Activated naive CD4-positive, alpha-beta T cell treated with anti-CD3 and anti-CD28 coated beads, Interleukin-2, amount 50 U/mL, for 24 hours (primary cell): ENCODE results near the gene MAPK12.
A peak's percentile ranks its signal among the peaks of the same experiment; 100 is the strongest.
"Not testable (repeated sequence)": the region's sequence is repeated elsewhere in the genome, so short reads cannot be mapped to it uniquely, and the experiment has no call there.

ENCODE experiments used
- H3K27ac Mint-ChIP-seq: one replicate; pipeline ENCODE4 v1.8.0; 2021; ENCODE audit warnings: mild to moderate bottlenecking, mixed read lengths
- H3K27me3 Mint-ChIP-seq: one replicate; pipeline ENCODE4 v1.8.0; 2021; ENCODE audit warnings: mixed read lengths
- H3K36me3 Mint-ChIP-seq: one replicate; pipeline ENCODE4 v1.8.0; 2021; ENCODE audit warnings: mixed read lengths
- H3K4me1 Mint-ChIP-seq: one replicate; pipeline ENCODE4 v1.8.0; 2021; ENCODE audit warnings: mixed read lengths
- H3K4me3 Mint-ChIP-seq: one replicate; pipeline ENCODE4 v1.8.0; 2021; ENCODE audit warnings: mild to moderate bottlenecking, mixed read lengths
- H3K9me3 Mint-ChIP-seq: one replicate; pipeline ENCODE4 v1.8.0; 2021; ENCODE audit warnings: mixed read lengths

MAPK12 gene

DNA sequence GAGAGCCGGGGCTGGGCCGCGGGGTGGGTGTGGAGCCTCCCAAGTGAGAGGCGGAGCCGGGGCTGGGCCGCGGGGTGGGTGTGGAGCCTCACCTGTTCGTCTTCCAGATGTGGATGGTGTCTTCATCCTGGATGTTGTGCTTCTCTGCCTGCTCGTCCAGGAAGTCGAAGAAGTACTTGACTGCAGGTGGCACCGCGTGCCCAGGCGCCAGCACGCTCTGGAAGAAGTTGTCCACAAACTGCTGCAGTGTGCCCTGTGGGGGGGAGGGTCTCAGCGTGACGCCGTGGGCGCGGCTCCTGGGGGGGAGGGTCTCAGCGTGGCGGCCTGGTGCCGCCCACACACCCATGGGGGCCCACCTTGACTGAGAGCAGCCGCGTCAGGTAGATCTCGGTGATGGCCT, 16.3 kb upstream of the MAPK12 start:
- Mint-ChIP-seq H3K4me3 (no peak overlapping the region), H3K27ac (no peak overlapping the region), H3K36me3 (no peaks in the 10 kb centered on the region), H3K9me3 (no peaks in the 10 kb centered on the region), H3K27me3 (no peaks in the 10 kb centered on the region), H3K4me1 (peaks cover 6% of the 10 kb centered on the region)

DNA sequence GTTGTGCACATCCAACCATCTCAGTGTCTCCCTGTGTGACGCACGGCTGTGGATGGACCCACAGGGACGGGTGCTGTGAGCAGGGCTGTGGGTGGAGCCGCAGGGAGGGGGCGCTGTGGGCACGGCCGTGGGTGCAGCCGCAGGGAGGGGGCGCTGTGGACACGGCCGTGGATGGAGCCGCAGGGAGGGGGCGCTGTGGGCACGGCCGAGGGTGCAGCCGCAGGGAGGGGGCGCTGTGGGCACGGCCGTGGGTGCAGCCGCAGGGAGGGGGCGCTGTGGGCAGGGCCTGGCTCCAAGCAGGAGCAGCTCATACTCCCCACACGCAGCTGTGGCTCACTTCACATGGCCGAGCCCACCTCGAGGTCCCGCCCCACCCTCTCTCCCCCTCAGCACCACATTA, 14.7 kb upstream of the MAPK12 start:
- no peaks in the 10 kb centered on the region for H3K9me3 Mint-ChIP-seq
- no peaks in the 10 kb centered on the region for H3K36me3 Mint-ChIP-seq
- no peak overlapping the region for H3K27ac Mint-ChIP-seq
- H3K4me3 Mint-ChIP-seq = no peak overlapping the region
- H3K4me1 Mint-ChIP-seq = peaks cover 6% of the 10 kb centered on the region
- H3K27me3 Mint-ChIP-seq = no peaks in the 10 kb centered on the region

- Mint-ChIP-seq H3K9me3 (no peaks in the 10 kb centered on the region), H3K4me3 (no peak overlapping the region), H3K4me1 (peaks cover 6% of the 10 kb centered on the region), H3K27me3 (no peaks in the 10 kb centered on the region), H3K27ac (no peak overlapping the region), H3K36me3 (no peaks in the 10 kb centered on the region)
Measured at GRCh38 chr22:50275181-50276055, 13.9 kb upstream of the MAPK12 start.

DNA sequence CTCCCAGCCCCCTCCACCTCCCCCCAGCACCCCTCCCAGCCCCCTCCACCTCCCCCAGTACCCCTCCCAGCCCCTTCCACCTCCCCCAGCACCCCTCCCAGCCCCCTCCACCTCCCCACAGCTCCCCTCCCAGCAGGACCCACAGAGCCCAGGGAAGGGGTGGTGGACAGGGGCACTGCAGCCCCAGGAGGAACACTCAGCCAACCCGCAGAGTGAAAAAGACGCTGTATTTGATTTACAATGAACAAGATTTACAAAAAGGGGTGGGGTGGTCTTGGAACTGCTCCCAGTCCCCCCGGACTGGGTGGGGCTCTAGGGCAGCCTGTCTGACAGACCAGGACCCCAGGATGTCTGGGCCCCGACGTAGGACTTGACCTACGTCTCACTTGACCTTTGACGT, 13.3 kb upstream of the MAPK12 start:
- Mint-ChIP-seq H3K4me1 (peaks cover 6% of the 10 kb centered on the region), H3K27ac (no peak overlapping the region), H3K9me3 (no peaks in the 10 kb centered on the region), H3K27me3 (no peaks in the 10 kb centered on the region), H3K4me3 (no peak overlapping the region), H3K36me3 (no peaks in the 10 kb centered on the region)

DNA sequence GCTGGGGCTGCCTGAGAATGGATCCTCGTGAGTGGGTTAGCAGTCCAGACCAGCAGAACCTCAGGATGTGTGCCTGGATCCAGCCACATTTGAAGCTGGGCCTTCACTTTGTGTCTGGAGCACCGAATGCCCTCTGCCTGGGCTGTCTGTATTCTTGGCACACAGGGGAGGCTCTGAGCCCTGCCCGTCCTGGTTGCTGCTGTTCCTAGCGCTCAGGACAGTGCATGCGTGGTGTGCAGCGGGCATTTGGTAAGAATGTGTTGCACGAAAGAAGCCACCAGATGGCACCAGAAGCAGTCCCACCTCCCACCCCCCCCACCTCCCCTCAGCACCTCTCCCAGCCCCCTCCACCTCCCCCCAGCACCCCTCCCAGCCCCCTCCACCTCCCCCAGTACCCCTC, 12.8 kb upstream of the MAPK12 start:
- H3K27ac Mint-ChIP-seq = no peak overlapping the region
- H3K4me1 Mint-ChIP-seq = peaks cover 6% of the 10 kb centered on the region
- no peaks in the 10 kb centered on the region for H3K9me3 Mint-ChIP-seq
- H3K4me3 Mint-ChIP-seq = no peak overlapping the region
- H3K27me3 Mint-ChIP-seq = no peaks in the 10 kb centered on the region
- no peaks in the 10 kb centered on the region for H3K36me3 Mint-ChIP-seq

- Mint-ChIP-seq H3K27ac (peak overlapping the region; percentile 72), H3K4me3 (peak overlapping the region; percentile 44)
- not testable (repeated sequence) for H3K36me3 Mint-ChIP-seq
Measured at GRCh38 chr22:50273781-50274180, 12.3 kb upstream of the MAPK12 start.

DNA sequence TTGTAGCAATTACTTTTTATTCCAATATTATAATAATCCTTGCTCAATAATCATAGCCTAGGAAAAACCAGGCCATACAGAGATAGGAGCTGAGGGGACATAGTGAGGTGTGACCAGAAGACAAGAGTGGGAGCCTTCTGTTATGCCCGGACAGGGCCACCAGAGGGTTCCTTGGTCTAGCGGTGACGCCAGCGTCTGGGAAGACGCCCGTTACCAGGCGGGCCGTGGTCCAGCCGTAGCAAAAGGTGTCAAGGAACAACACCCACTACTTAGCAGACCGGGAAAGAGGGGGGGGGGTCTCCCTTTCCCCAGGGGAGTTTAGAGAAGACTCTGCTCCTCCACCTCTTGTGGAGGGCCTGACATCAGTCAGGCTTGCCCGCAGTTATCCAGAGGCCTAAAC, 11.9 kb upstream of the MAPK12 start:
- H3K27me3 Mint-ChIP-seq, H3K4me3 Mint-ChIP-seq, H3K36me3 Mint-ChIP-seq, H3K27ac Mint-ChIP-seq, H3K4me1 Mint-ChIP-seq, H3K9me3 Mint-ChIP-seq: not testable (repeated sequence)

More at GRCh38 chr22:50273781-50274180, 12.3 kb upstream of the MAPK12 start:
- not testable (repeated sequence) for H3K27me3 Mint-ChIP-seq, H3K4me1 Mint-ChIP-seq, H3K9me3 Mint-ChIP-seq

GRCh38 chr22:50272044-50272802, 10.7 kb upstream of the MAPK12 start:
- H3K27ac Mint-ChIP-seq = no peak overlapping the region
- H3K36me3 Mint-ChIP-seq = no peaks in the 10 kb centered on the region
- H3K4me3 Mint-ChIP-seq = peak overlapping the region; percentile 39
- H3K9me3 Mint-ChIP-seq = no peaks in the 10 kb centered on the region
- peaks cover 9% of the 10 kb centered on the region for H3K4me1 Mint-ChIP-seq
- H3K27me3 Mint-ChIP-seq = no peaks in the 10 kb centered on the region

- Mint-ChIP-seq H3K27ac (no peak overlapping the region), H3K27me3 (no peaks in the 10 kb centered on the region), H3K9me3 (no peaks in the 10 kb centered on the region), H3K36me3 (no peaks in the 10 kb centered on the region), H3K4me1 (peaks cover 9% of the 10 kb centered on the region), H3K4me3 (no peak overlapping the region)
Measured at GRCh38 chr22:50271519-50271970, 10.1 kb upstream of the MAPK12 start.

- H3K27ac Mint-ChIP-seq = no peak overlapping the region
- H3K4me1 Mint-ChIP-seq = peaks cover 9% of the 10 kb centered on the region
- H3K36me3 Mint-ChIP-seq = no peaks in the 10 kb centered on the region
- no peaks in the 10 kb centered on the region for H3K27me3 Mint-ChIP-seq
- H3K9me3 Mint-ChIP-seq = no peaks in the 10 kb centered on the region
- H3K4me3 Mint-ChIP-seq = peak overlapping the region; percentile 76
Measured at GRCh38 chr22:50270666-50271394, 9.3 kb upstream of the MAPK12 start.

GRCh38 chr22:50269970-50270665, 8.6 kb upstream of the MAPK12 start, which contains the start of gene MAPK11:
Gene MAPK11 (minus strand): TSS chr22:50270380. CDS start chr22:50270292, 88 bp downstream.
- Mint-ChIP-seq H3K9me3 (no peaks in the 10 kb centered on the region), H3K4me1 (peaks cover 9% of the 10 kb centered on the region), H3K4me3 (peak within 1 kb of the TSS; percentile 76), H3K27ac (no peak within 1 kb of the TSS), H3K27me3 (no peaks in the 10 kb centered on the region), H3K36me3 (no peaks in the 10 kb centered on the region)

GRCh38 chr22:50269573-50269969, 8.1 kb upstream of the MAPK12 start:
- Mint-ChIP-seq H3K27ac (no peak overlapping the region), H3K36me3 (no peaks in the 10 kb centered on the region), H3K4me3 (peak overlapping the region; percentile 30), H3K4me1 (peaks cover 9% of the 10 kb centered on the region), H3K9me3 (no peaks in the 10 kb centered on the region), H3K27me3 (no peaks in the 10 kb centered on the region)

GRCh38 chr22:50268655-50269113, 7.2 kb upstream of the MAPK12 start:
- H3K9me3 Mint-ChIP-seq = no peaks in the 10 kb centered on the region
- H3K36me3 Mint-ChIP-seq = no peaks in the 10 kb centered on the region
- no peaks in the 10 kb centered on the region for H3K27me3 Mint-ChIP-seq
- H3K4me1 Mint-ChIP-seq = peaks cover 3% of the 10 kb centered on the region
- H3K27ac Mint-ChIP-seq = peak overlapping the region; percentile 65
- peak overlapping the region; percentile 49 for H3K4me3 Mint-ChIP-seq

DNA sequence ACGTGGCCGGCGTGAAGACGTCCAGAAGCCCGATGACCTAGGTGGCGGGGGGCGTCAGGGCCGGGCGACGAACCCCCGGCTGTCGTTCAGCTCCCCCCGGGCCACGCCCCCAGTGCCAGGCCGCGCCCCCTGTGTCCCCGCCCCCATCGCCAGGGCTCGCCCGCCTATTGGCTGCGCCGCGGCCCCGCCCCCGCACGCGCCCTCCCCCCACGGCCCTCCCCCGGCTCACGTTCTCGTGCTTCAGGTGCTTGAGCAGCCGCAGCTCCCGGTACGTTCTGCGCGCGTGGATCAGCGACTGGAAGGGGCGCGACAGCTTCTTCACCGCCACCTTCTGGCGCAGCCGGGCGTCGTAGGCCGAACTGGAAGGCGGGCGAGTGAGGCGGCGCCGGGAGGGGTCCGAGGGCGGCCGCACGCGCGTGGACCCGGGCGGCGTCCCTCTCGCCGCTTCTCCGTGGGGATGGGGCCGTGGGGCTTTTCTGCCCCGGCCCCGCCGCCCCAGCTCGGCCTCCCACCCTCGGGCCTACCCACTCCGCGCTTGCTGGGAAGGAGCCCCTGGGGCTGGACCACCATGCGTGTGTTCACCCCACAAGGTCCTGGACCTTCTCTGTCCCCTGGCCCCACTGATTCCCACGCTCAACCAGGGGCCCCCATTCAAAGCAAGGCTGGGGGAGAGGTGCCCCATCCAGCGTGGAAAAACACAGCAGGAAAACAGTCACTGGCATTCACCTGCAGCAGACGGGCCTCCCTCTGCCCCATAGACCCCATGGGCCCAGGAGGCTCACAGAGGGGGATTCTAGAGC, 6.3 kb upstream of the MAPK12 start:
- Mint-ChIP-seq H3K4me3 (no peak overlapping the region), H3K36me3 (no peaks in the 10 kb centered on the region), H3K4me1 (peaks cover 3% of the 10 kb centered on the region), H3K27ac (no peak overlapping the region), H3K9me3 (no peaks in the 10 kb centered on the region), H3K27me3 (no peaks in the 10 kb centered on the region)
